GM12878 (cell line): ENCODE results near the gene DNAH8. TPM values are rescaled to one million over a fixed set of nuclear protein-coding genes. Genes with fewer than 3 reads are reported as not detected.

Experiments
- ATAC-seq: fragments of 200-7000 bp; cut with Tn5 transposase; 3 replicates; pipeline ENCODE4 v1.9.1; 2020; ENCODE audit warnings: mild to moderate bottlenecking, moderate library complexity
- BruUV-seq: library from RNA; stranded (reverse); fragments of 400-500 nt; replicated peaks from 2 replicates; lab custom pipeline; 2021; lab: Mats Ljungman, UMichigan
- CTCF ChIA-PET: fragments of 300-600 bp; sonication (Branson Sonifier 250); formaldehyde crosslinking; extraction: SDS; loops from one replicate; lab custom pipeline; 2021; ENCODE audit warnings: inconsistent platforms; lab: Yijun Ruan, JAX
- POLR2A ChIA-PET: fragments of 350-600 bp; formaldehyde crosslinking; extraction: SDS; loops from one replicate; lab custom pipeline; 2021; ENCODE audit warnings: inconsistent platforms; lab: Charles Lee
- RAD21 ChIA-PET: fragments of 300-600 bp; sonication (Branson Sonifier 250); formaldehyde crosslinking; loops from one replicate; lab custom pipeline; 2023; ENCODE audit warnings: antibody characterized with exemption; ENCODE audit not compliant: unreplicated experiment; lab: Charles Lee
- SMC1A ChIA-PET: fragments of 300-600 bp; sonication (Branson Sonifier 250); formaldehyde crosslinking; loops from one replicate; lab custom pipeline; 2023; ENCODE audit not compliant: unreplicated experiment, uncharacterized antibody; lab: Charles Lee
- DNase-seq: peaks from one replicate; pipeline ENCODE4 v3.0.0-alpha.2; 2011; ENCODE audit warnings: low read depth, low spot score
- FAIRE-seq: peaks from 3 replicates; lab custom pipeline; 2011; peaks lifted over from hg19 to GRCh38; lab: Jason Lieb, UNC
- H2AFZ ChIP-seq: 2 replicates; pipeline ENCODE4 v1.6.0; 2011; ENCODE audit warnings: low read depth, low read length, control low read depth; ENCODE audit not compliant: control insufficient read depth
- H3K27ac ChIP-seq: 2 replicates; pipeline ENCODE4 v1.5.1; 2011; ENCODE audit warnings: control low read depth; ENCODE audit not compliant: control insufficient read depth, insufficient read depth
- H3K27me3 ChIP-seq, 2 experiments: replicated peaks in 1 of 2; 2 replicates each; pipeline versions ENCODE4 v1.6.0 to v1.6.1; 2011; ENCODE audit warnings: low read length in 1 of 2; ENCODE audit not compliant: control insufficient read depth in 2 of 2, insufficient read depth in 2 of 2
- H3K36me3 ChIP-seq, 2 experiments: 2 replicates each; pipeline ENCODE4 v1.5.1; 2011; ENCODE audit warnings: low read length in 1 of 2; ENCODE audit not compliant: control insufficient read depth in 2 of 2, insufficient read depth in 2 of 2
- H3K4me1 ChIP-seq: 2 replicates; pipeline ENCODE4 v1.6.1; 2011; ENCODE audit warnings: mild to moderate bottlenecking, low read length, moderate library complexity, mixed read lengths; ENCODE audit not compliant: control insufficient read depth, insufficient read depth
- H3K4me2 ChIP-seq: 2 replicates; pipeline ENCODE4 v1.6.0; 2011; ENCODE audit warnings: control low read depth; ENCODE audit not compliant: control insufficient read depth, insufficient read depth
- H3K4me3 ChIP-seq: fragments of 200-600 bp; sonication (generic); 2 replicates; pipeline ENCODE4 v1.5.1; 2016
- H3K79me2 ChIP-seq: 2 replicates; pipeline ENCODE4 v1.6.0; 2011; ENCODE audit warnings: low read length; ENCODE audit not compliant: control insufficient read depth, insufficient read depth
- H3K9ac ChIP-seq: 2 replicates; pipeline ENCODE4 v1.8.0; 2011; ENCODE audit warnings: low read length, control low read depth, mixed read lengths; ENCODE audit not compliant: control insufficient read depth, insufficient read depth
- H3K9me3 ChIP-seq: replicated peaks from 3 replicates; pipeline ENCODE4 v1.5.1; 2011; ENCODE audit warnings: mild to moderate bottlenecking, low read length; ENCODE audit not compliant: control insufficient read depth, insufficient read depth
- H4K20me1 ChIP-seq: 2 replicates; pipeline ENCODE4 v1.6.0; 2011; ENCODE audit not compliant: control insufficient read depth, insufficient read depth
- CEBPZ ChIP-seq: fragments of 150-350 bp; IDR thresholded peaks from 2 replicates; pipeline ENCODE4 v1.6.1; 2016; ENCODE audit warnings: low read depth, low read length
- HDAC6 ChIP-seq: fragments of 200-600 bp; sonication (generic); IDR thresholded peaks from one replicate; pipeline ENCODE4 v1.8.0; 2017; ENCODE audit warnings: antibody characterized with exemption; ENCODE audit not compliant: unreplicated experiment
- MEF2B ChIP-seq: fragments of 450-650 bp; IDR thresholded peaks from 2 replicates; pipeline ENCODE4 v1.6.1; 2018; ENCODE audit warnings: mild to moderate bottlenecking, moderate library complexity; ENCODE audit not compliant: partially characterized antibody, poor library complexity, severe bottlenecking
- NR2F1 ChIP-seq: fragments of 450-650 bp; conservative IDR thresholded peaks from 2 replicates; pipeline ENCODE4 v1.6.1; 2017; ENCODE audit warnings: mild to moderate bottlenecking
- SIN3A ChIP-seq: IDR thresholded peaks from 2 replicates; pipeline ENCODE4 v1.6.1; 2012; ENCODE audit warnings: low read depth, low read length, improper control_type of control experiment
- SIX5 ChIP-seq: IDR thresholded peaks from 2 replicates; pipeline ENCODE4 v1.6.1; 2011; ENCODE audit warnings: mild to moderate bottlenecking, low read depth, low read length, moderate library complexity; ENCODE audit not compliant: severe bottlenecking
- USF2 ChIP-seq: IDR thresholded peaks from 2 replicates; pipeline ENCODE4 v1.6.1; 2011; ENCODE audit warnings: low read depth, low read length, improper control_type of control experiment, borderline replicate concordance
- ZBTB40 ChIP-seq: fragments of 450-650 bp; IDR thresholded peaks from 2 replicates; pipeline ENCODE4 v1.6.1; 2016; ENCODE audit warnings: mild to moderate bottlenecking, moderate library complexity, borderline replicate concordance
- ZNF384 ChIP-seq: IDR thresholded peaks from 2 replicates; pipeline ENCODE4 v1.6.1; 2012; ENCODE audit warnings: low read depth, mild to moderate bottlenecking, low read length, improper control_type of control experiment, borderline replicate concordance
- WGBS: methylation state at CpG from one replicate; pipeline ENCODE4 v1.1.6; 2016; ENCODE audit warnings: low lambda C conversion rate; ENCODE audit not compliant: insufficient replicate concordance, insufficient coverage; ENCODE audit errors: missing lambda C conversion rate; 5-methylcytosine and 5-hydroxymethylcytosine counted together
- in situ Hi-C: fragments of 300-500 bp; cut with MboI; formaldehyde crosslinking; loops from 9 replicates; pipeline ENCODE4 v1.14.3; 2018; ENCODE audit warnings: mixed read lengths
- intact Hi-C: fragments of 100-400 bp; cut with micrococcal nuclease; formaldehyde crosslinking; loops from one replicate; pipeline ENCODE4 v1.14.2; 2022; ENCODE audit not compliant: unreplicated experiment
- polyA plus RNA-seq, 11 experiments: library from polyadenylated mRNA; depleted of rRNA in 4 of 11; unstranded in 6 of 11; stranded (reverse) in 5 of 11; fragments of >200 nt; fragmentation: Nextera tagmentation in 4 of 11; fragmentation: Illumina TruSeq in 1 of 11; extraction: Ambion mirVana in 4 of 11; extraction: Trizol in 1 of 11; gene quantifications; 1 replicate in 1 of 11; 2 replicates in 10 of 11; pipeline versions ENCODE4 v1.2.1 to v1.2.3, GENCODE V29; 2011 to 2016; ENCODE audit warnings: inconsistent platforms in 2 of 11, missing spikeins in 2 of 11, low read depth in 1 of 11
- total RNA-seq, 4 experiments: library from RNA; depleted of rRNA in 3 of 4; stranded (reverse); fragments of >200 nt in 3 of 4; fragmentation: Illumina TruSeq in 1 of 4; extraction: Trizol in 1 of 4; gene quantifications; 2 replicates each; pipeline versions ENCODE4 v1.2.1 to v1.2.3, GENCODE V29; 2013 to 2021

Gene DNAH8
- total and polyA plus RNA-seq, 10 of the 15 experiments (the other 5 are each of a cell fraction or from before 2014, with no cell fraction given): 0.02 to 0.34 (median 0.10) TPM; not detected in 3

GRCh38 chr6:38720295-38720694 is 5.2 kb downstream of the DNAH8 start (continued):
- no peak for TF ChIP-seq ZBTB40
- no peak for TF ChIP-seq USF2
- no peak for TF ChIP-seq SIN3A

GRCh38 chr6:38722038-38722437 is 6.9 kb downstream of the DNAH8 start:
- TF ChIP-seq CEBPZ (no peak), HDAC6 (no peak), SIX5 (no peak), NR2F1 (no peak), ZNF384 (no peak), MEF2B (no peak)

More at GRCh38 chr6:38722038-38722437, 6.9 kb downstream of the DNAH8 start:
- ATAC-seq (no peak), FAIRE-seq (no peak), DNase-seq (no peak)
- intact Hi-C loops (no loop called here), in situ Hi-C loops (no loop called here)
- Histone ChIP-seq H3K9ac (no peak overlapping the region), H3K36me3 (no peaks in the 10 kb centered on the region), H3K4me1 (peaks cover 7% of the 10 kb centered on the region; the same call in 1 of the 2 replicates), H3K9me3 (no peaks in the 10 kb centered on the region; the same call in 2 of the 3 replicates), H3K27ac (no peak overlapping the region), H3K4me3 (no peak overlapping the region), H3K4me2 (no peak overlapping the region), H3K79me2 (no peaks in the 10 kb centered on the region), H2AFZ (no peak overlapping the region), H3K27me3 (no peaks in the 10 kb centered on the region), H4K20me1 (no peaks in the 10 kb centered on the region)
- POLR2A ChIA-PET: no interaction called here
- BruUV-seq: no TSS peak
- RAD21 ChIA-PET: no interaction called here
- CTCF ChIA-PET: interaction anchor here (1.0 kb wide), 1 partner anchor 152 kb away, joined by 5 read pairs; no protein-coding TSS in a partner anchor
- SMC1A ChIA-PET: no interaction called here
- 31% methylated on average over 3 of the region's 3 CpGs for WGBS
